ENCODE data around the gene PRPH2.

PRPH2 gene

GRCh38 chr6:42722497-42722896 lies at the start of gene PRPH2:
TSS of gene PRPH2 (minus strand) at chr6:42722597. CDS start at chr6:42722334, 263 bp downstream.
- DNase-seq, result no peak

GRCh38 chr6:42771741-42772100 lies 49.3 kb upstream of the PRPH2 start:
- DNase-seq, result no peak

- no peak for DNase-seq
Observed at GRCh38 chr6:42769836-42770235, 47.4 kb upstream of the PRPH2 start.

GRCh38 chr6:42769051-42769450 lies 46.7 kb upstream of the PRPH2 start:
- no peak for DNase-seq

GRCh38 chr6:42766163-42766670 lies 43.8 kb upstream of the PRPH2 start:
- DNase-seq, result no peak

- peak; percentile 78 for DNase-seq
Observed at GRCh38 chr6:42764911-42765648, 42.7 kb upstream of the PRPH2 start.

GRCh38 chr6:42762950-42763349 lies 40.6 kb upstream of the PRPH2 start:
- no peak for DNase-seq

- no peak for DNase-seq
Observed at GRCh38 chr6:42762426-42762859, 40.0 kb upstream of the PRPH2 start.

GRCh38 chr6:42761287-42762067 lies 39.1 kb upstream of the PRPH2 start:
- DNase-seq, result no peak

GRCh38 chr6:42758756-42759430 lies 36.5 kb upstream of the PRPH2 start:
- no peak for DNase-seq

GRCh38 chr6:42756722-42757121 lies 34.3 kb upstream of the PRPH2 start:
- DNase-seq, result no peak

- DNase-seq, result no peak
Observed at GRCh38 chr6:42754759-42755158, 32.4 kb upstream of the PRPH2 start.

GRCh38 chr6:42751055-42751454 lies 28.7 kb upstream of the PRPH2 start:
- no peak for DNase-seq

- peak; percentile 3 for DNase-seq
Observed at GRCh38 chr6:42748203-42748898, 26.0 kb upstream of the PRPH2 start.

GRCh38 chr6:42746463-42747391 lies 24.3 kb upstream of the PRPH2 start:
- peak; percentile 88 for DNase-seq

GRCh38 chr6:42745640-42746462 lies 23.5 kb upstream of the PRPH2 start, which contains the start of gene TBCC:
TSS of gene TBCC (minus strand) at chr6:42746103. CDS start at chr6:42746073, 30 bp downstream.
- peak; percentile 95 for DNase-seq

- peak; percentile 42 for DNase-seq
Observed at GRCh38 chr6:42745083-42745639, 22.8 kb upstream of the PRPH2 start.

- DNase-seq, result no peak
Observed at GRCh38 chr6:42744351-42744893, 22.0 kb upstream of the PRPH2 start.

- peak; percentile 8 for DNase-seq
Observed at GRCh38 chr6:42742116-42742894, 19.9 kb upstream of the PRPH2 start.

Measured in DMS79 treated with DMSO at 0.1 percent for 48 hours (cell line).